Kidney epithelial cell (primary cell): ENCODE measurements around the gene SCAF11. TPM values are rescaled to one million over a fixed set of nuclear protein-coding genes. Genes with fewer than 3 reads are reported as not detected.

Source experiments
- DNase-seq: peaks from one replicate; pipeline ENCODE4 v3.0.0-alpha.2; 2010; ENCODE audit warnings: low read depth
- H3K27me3 ChIP-seq: 2 replicates; pipeline ENCODE4 v1.6.0; 2011; ENCODE audit warnings: low read length; ENCODE audit not compliant: control insufficient read depth, insufficient read depth
- H3K36me3 ChIP-seq: 2 replicates; pipeline ENCODE4 v1.5.1; 2011; ENCODE audit warnings: low read length; ENCODE audit not compliant: control insufficient read depth, insufficient read depth
- H3K4me3 ChIP-seq: 2 replicates; pipeline ENCODE4 v1.5.1; 2011; ENCODE audit warnings: low read depth, mild to moderate bottlenecking, control low read depth, low read length
- total RNA-seq: library from RNA; depleted of rRNA; stranded (reverse); fragments of >200 nt; gene quantifications from 2 replicates; pipeline ENCODE4 v1.2.3, GENCODE V29; 2015
- TF ChIP-seq, protein P1 (sequence below): IDR thresholded peaks from 2 replicates; pipeline ENCODE4 v1.5.1; 2011; ENCODE audit warnings: mild to moderate bottlenecking, moderate library complexity, low read length, control low read depth, inconsistent platforms; ENCODE audit not compliant: insufficient read depth, poor library complexity, severe bottlenecking

Gene SCAF11
- total RNA-seq, 1 donor from 2014 or later = 108 TPM

DNA sequence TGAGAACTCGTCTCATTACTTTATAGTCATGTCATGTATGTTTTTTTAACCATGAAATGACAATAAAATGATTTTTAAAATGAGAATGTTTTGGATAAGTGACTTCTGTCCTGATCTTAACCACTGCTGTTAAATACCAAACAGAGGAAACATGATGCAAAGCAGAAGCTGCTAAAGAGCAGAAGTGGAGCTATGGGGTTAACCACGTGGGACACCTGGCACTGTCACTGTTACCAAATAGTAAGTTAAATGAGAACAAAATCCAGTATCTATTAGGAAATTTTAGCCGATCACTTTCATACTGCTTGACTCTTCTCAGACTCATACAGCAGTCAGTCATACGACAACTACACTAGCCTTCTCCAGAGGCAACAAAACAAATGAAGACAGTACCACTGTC lies 82.4 kb downstream of the SCAF11 start:
- TF ChIP-seq, protein P1, sequence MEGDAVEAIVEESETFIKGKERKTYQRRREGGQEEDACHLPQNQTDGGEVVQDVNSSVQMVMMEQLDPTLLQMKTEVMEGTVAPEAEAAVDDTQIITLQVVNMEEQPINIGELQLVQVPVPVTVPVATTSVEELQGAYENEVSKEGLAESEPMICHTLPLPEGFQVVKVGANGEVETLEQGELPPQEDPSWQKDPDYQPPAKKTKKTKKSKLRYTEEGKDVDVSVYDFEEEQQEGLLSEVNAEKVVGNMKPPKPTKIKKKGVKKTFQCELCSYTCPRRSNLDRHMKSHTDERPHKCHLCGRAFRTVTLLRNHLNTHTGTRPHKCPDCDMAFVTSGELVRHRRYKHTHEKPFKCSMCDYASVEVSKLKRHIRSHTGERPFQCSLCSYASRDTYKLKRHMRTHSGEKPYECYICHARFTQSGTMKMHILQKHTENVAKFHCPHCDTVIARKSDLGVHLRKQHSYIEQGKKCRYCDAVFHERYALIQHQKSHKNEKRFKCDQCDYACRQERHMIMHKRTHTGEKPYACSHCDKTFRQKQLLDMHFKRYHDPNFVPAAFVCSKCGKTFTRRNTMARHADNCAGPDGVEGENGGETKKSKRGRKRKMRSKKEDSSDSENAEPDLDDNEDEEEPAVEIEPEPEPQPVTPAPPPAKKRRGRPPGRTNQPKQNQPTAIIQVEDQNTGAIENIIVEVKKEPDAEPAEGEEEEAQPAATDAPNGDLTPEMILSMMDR = no peak
- H3K36me3 ChIP-seq = no peaks in the 10 kb centered on the region
- H3K27me3 ChIP-seq = no peaks in the 10 kb centered on the region
- no peak for DNase-seq
- H3K4me3 ChIP-seq = no peak overlapping the region

DNA sequence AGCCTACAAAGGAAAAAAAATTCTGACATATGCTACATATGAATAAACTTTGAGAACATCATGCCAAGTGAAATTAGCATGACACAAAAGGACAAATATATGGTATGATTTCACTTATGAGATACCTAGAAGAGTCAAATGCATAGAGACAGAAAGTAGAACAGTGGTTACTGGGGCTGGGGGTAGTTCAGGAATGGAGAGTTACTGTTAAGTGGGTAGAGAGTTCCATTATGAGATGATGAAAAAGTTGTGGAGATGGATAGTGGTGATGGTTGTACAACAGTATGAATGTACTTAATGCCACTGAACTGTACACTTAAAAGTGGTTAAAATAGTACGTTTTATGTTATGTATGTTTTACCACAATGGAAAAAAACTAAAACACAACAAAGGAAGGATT lies 92.3 kb downstream of the SCAF11 start:
- H3K36me3 ChIP-seq = no peaks in the 10 kb centered on the region

DNA sequence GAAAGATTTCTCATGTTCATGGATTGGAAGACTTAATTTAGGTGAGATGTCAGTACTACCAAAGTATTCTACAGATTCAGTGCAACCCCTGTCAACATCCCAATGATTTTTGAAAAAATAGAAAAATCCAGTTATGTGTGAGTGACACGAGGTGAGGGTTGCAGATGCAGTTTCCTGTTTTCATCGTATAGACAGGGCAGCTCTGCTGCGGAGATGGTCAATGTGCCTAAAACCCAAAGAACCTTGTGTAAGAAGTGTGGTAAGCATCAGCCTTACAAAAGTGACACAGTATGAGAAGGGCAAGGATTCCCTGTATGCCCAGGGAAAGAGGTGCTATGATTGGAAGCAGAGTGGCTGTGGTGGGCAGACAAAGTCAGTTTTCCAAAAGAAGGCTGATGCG lies 94.4 kb downstream of the SCAF11 start:
- Histone ChIP-seq H3K27me3 (no peaks in the 10 kb centered on the region), H3K4me3 (no peak overlapping the region), H3K36me3 (no peaks in the 10 kb centered on the region)
- TF ChIP-seq, protein P1 = no peak
- DNase-seq = no peak

More for the DNA sequence above, 92.3 kb downstream of the SCAF11 start:
- no peak overlapping the region for H3K4me3 ChIP-seq
- no peak for DNase-seq
- TF ChIP-seq, protein P1 = no peak
- H3K27me3 ChIP-seq = no peaks in the 10 kb centered on the region

- H3K36me3 ChIP-seq = no peaks in the 10 kb centered on the region
- H3K4me3 ChIP-seq = no peak overlapping the region
- no peaks in the 10 kb centered on the region for H3K27me3 ChIP-seq
- no peak for DNase-seq
- TF ChIP-seq, protein P1 = no peak
Observed at GRCh38 chr12:45893240-45893639, 97.1 kb downstream of the SCAF11 start.

DNA sequence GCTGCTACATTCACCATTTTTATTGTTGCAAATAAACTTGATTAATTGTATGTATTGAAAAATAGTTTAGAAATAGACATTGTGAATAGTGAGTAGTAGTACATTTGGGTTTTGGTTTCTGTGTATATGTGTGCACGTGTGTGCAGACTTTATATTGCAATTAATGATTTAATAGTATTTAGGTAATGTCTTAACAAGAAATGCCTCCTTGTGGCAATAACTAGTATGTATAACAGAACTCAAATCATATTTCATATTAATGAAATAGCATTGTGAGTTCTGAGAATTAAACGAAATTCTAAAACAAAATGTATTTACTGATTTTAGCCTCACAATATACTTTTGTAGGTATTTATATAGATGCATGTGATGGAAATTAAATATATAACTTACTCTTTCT lies 100.1 kb downstream of the SCAF11 start:
- Histone ChIP-seq H3K36me3 (no peaks in the 10 kb centered on the region), H3K4me3 (no peak overlapping the region), H3K27me3 (no peaks in the 10 kb centered on the region)
- DNase-seq = no peak
- TF ChIP-seq, protein P1 = no peak

- TF ChIP-seq, protein P1 = no peak
- H3K4me3 ChIP-seq = no peak overlapping the region
- H3K36me3 ChIP-seq = no peaks in the 10 kb centered on the region
- DNase-seq = no peak
- no peaks in the 10 kb centered on the region for H3K27me3 ChIP-seq
Observed at GRCh38 chr12:45887544-45887943, 102.8 kb downstream of the SCAF11 start.
